HL-60 (cell line): ENCODE results near the gene ITGB2.

ENCODE experiments used
- GABPA ChIP-seq: IDR thresholded peaks from 2 replicates; pipeline ENCODE4 v1.6.1; 2012; ENCODE audit warnings: low read depth
- POLR2AphosphoS5 ChIP-seq: IDR thresholded peaks from 2 replicates; pipeline ENCODE4 v1.6.1; 2012; ENCODE audit warnings: low read depth
- SPI1 ChIP-seq: IDR thresholded peaks from 2 replicates; pipeline ENCODE4 v1.6.1; 2012; ENCODE audit warnings: low read depth, mild to moderate bottlenecking, borderline replicate concordance
- TF ChIP-seq, protein P1 (sequence below): IDR thresholded peaks from one replicate; pipeline ENCODE4 v1.5.1; 2011; ENCODE audit warnings: low read length, control low read depth, inconsistent platforms; ENCODE audit not compliant: insufficient read depth
- TF ChIP-seq, protein P2 (sequence below): IDR thresholded peaks from 2 replicates; pipeline ENCODE4 v1.6.1; 2012; ENCODE audit warnings: low read depth; ENCODE audit not compliant: insufficient replicate concordance

DNA sequence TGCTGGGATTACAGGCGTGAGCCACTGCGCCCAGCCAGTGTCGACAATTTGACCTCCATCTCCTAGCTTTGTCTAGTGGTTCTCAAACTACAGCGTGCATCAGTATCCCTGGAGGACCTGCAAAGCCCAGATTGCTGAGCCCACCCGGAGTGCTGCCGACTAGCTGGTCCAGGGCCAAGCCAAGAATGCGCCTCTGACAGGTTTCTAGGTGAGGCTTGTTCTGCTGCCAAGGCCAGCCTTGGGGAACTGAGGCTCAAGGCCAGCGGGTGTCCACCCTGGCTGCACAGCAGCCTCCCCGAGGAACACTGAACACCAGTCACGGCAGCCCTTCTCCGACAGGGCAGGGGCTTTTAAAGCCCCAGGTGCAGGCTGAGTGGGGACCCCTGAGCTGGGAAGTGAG is 37.4 kb downstream of the ITGB2 start:
- TF ChIP-seq, protein P1, sequence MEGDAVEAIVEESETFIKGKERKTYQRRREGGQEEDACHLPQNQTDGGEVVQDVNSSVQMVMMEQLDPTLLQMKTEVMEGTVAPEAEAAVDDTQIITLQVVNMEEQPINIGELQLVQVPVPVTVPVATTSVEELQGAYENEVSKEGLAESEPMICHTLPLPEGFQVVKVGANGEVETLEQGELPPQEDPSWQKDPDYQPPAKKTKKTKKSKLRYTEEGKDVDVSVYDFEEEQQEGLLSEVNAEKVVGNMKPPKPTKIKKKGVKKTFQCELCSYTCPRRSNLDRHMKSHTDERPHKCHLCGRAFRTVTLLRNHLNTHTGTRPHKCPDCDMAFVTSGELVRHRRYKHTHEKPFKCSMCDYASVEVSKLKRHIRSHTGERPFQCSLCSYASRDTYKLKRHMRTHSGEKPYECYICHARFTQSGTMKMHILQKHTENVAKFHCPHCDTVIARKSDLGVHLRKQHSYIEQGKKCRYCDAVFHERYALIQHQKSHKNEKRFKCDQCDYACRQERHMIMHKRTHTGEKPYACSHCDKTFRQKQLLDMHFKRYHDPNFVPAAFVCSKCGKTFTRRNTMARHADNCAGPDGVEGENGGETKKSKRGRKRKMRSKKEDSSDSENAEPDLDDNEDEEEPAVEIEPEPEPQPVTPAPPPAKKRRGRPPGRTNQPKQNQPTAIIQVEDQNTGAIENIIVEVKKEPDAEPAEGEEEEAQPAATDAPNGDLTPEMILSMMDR: no peak
- TF ChIP-seq POLR2AphosphoS5 (no peak), GABPA (no peak), SPI1 (no peak)
- TF ChIP-seq, protein P2, sequence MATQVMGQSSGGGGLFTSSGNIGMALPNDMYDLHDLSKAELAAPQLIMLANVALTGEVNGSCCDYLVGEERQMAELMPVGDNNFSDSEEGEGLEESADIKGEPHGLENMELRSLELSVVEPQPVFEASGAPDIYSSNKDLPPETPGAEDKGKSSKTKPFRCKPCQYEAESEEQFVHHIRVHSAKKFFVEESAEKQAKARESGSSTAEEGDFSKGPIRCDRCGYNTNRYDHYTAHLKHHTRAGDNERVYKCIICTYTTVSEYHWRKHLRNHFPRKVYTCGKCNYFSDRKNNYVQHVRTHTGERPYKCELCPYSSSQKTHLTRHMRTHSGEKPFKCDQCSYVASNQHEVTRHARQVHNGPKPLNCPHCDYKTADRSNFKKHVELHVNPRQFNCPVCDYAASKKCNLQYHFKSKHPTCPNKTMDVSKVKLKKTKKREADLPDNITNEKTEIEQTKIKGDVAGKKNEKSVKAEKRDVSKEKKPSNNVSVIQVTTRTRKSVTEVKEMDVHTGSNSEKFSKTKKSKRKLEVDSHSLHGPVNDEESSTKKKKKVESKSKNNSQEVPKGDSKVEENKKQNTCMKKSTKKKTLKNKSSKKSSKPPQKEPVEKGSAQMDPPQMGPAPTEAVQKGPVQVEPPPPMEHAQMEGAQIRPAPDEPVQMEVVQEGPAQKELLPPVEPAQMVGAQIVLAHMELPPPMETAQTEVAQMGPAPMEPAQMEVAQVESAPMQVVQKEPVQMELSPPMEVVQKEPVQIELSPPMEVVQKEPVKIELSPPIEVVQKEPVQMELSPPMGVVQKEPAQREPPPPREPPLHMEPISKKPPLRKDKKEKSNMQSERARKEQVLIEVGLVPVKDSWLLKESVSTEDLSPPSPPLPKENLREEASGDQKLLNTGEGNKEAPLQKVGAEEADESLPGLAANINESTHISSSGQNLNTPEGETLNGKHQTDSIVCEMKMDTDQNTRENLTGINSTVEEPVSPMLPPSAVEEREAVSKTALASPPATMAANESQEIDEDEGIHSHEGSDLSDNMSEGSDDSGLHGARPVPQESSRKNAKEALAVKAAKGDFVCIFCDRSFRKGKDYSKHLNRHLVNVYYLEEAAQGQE: no peak
